PFSK-1 (cell line): ENCODE results near the gene LCE4A.

Source experiments
- FOXP2 ChIP-seq: optimal IDR thresholded peaks from 2 replicates; pipeline ENCODE3; 2011; ENCODE audit warnings: borderline replicate concordance, control low read depth, inconsistent platforms; ENCODE audit not compliant: insufficient read depth; ENCODE audit errors: extremely low read length, extremely low read depth
- POLR2AphosphoS5 ChIP-seq: IDR thresholded peaks from 2 replicates; pipeline ENCODE4 v1.6.1; 2012; ENCODE audit warnings: low read depth, mild to moderate bottlenecking, control low read depth, low read length, moderate library complexity
- REST ChIP-seq, 2 experiments: IDR thresholded peaks; 2 replicates each; pipeline versions ENCODE4 v1.6.1 to v1.8.0; 2011 to 2012; ENCODE audit warnings: low read depth in 2 of 2, low read length in 2 of 2, control low read depth in 1 of 2, inconsistent platforms in 1 of 2, mild to moderate bottlenecking in 1 of 2, moderate library complexity in 1 of 2; ENCODE audit not compliant: insufficient read depth in 1 of 2
- SIN3A ChIP-seq: IDR thresholded peaks from 2 replicates; pipeline ENCODE4 v1.6.1; 2012; ENCODE audit warnings: mild to moderate bottlenecking, low read length, moderate library complexity, borderline replicate concordance; ENCODE audit not compliant: insufficient read depth
- TAF1 ChIP-seq: IDR thresholded peaks from 2 replicates; pipeline ENCODE4 v1.6.1; 2012; ENCODE audit warnings: low read length, control low read depth, borderline replicate concordance; ENCODE audit not compliant: insufficient read depth

The LCE4A gene

DNA sequence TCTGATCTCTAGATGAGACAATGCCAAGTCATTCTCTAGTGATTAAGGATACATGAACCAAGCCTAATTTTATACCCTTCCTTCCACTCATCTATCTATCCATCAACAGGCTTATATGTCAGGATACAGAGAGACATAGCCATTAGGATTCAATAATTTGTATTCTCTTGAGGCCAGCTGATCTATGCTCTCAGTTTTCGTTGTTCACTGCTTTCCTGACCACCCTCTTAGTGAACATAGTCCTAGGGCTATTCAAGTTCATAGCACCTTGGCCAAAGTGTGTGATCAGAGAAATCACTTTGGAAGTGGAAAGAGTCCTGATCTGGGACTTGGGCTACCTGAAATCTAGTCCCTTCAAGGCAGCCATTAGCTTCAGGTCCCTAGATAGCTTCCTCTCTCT, 45.6 kb downstream of the LCE4A start:
- TF ChIP-seq REST (IDR thresholded peaks at IDR 0.05; ENCODE audit: insufficient read depth in 1 of 2, low read depth in 2 of 2, low read length in 2 of 2) = no peak
- TF ChIP-seq POLR2AphosphoS5 = no peak
- no peak for TF ChIP-seq SIN3A
- TF ChIP-seq TAF1 = no peak
- TF ChIP-seq FOXP2 = no peak

DNA sequence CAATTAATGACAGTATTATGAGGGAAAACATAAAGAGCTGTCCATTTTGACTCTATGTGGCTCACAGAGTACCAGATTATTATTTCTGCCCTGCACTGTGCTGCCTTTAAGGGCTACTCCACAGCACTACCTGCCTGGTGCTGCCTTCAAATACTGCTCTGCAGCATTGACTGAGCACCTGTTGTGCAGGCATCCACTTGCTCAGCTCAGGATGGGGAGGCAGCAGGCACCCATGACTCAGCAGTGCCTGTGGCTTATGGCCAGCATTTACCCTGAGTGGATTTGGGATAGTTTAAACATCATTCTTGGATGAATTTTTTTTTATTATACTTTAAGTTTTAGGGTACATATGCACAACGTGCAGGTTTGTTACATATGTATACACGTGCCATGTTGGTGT, 48.9 kb downstream of the LCE4A start:
- TF ChIP-seq FOXP2 (no peak), TAF1 (no peak), SIN3A (no peak), REST (IDR thresholded peaks at IDR 0.05; ENCODE audit: insufficient read depth in 1 of 2, low read depth in 2 of 2, low read length in 2 of 2) (no peak), POLR2AphosphoS5 (no peak)

GRCh38 chr1:152757747-152758146, 49.8 kb downstream of the LCE4A start, which contains the start of gene KPRP:
Gene KPRP (plus strand): TSS chr1:152758025. CDS start chr1:152759589, 1,564 bp downstream.
- no peak for TF ChIP-seq POLR2AphosphoS5
- no peak for TF ChIP-seq SIN3A
- no peak for TF ChIP-seq REST (IDR thresholded peaks at IDR 0.05; ENCODE audit: insufficient read depth in 1 of 2, low read depth in 2 of 2, low read length in 2 of 2)

- TF ChIP-seq FOXP2 (no peak), SIN3A (no peak), POLR2AphosphoS5 (no peak), REST (IDR thresholded peaks at IDR 0.05; ENCODE audit: insufficient read depth in 1 of 2, low read depth in 2 of 2, low read length in 2 of 2) (no peak), TAF1 (no peak)
Measured at GRCh38 chr1:152758636-152759035, 50.7 kb downstream of the LCE4A start.
